ENCODE results near the gene TPRN. TPM values are rescaled to one million over a fixed set of nuclear protein-coding genes. Genes with fewer than 3 reads are reported as not detected.

Gene TPRN
- total RNA-seq, 1 experiment from 2014 or later: 24.9 TPM

DNA sequence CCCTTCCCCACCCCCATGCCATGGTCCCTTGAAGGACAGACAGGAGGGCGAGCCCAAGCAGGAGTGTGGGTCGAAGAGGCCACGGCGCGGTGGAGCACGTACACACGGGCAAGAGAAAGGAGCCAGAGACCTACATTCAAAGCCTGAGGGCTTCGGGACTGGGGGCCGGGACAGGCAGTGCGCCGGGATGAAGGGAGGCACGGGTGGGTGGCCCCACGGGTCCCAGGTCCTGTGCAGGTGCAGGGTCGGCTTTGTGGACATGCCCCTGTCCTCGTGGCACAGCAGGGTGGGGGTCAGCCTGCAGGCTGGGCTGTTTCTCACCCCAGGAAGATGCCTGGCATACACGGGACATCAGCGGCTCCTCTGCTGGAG is 40.5 kb downstream of the TPRN start (continued):
- TF ChIP-seq ATF3 (IDR thresholded peaks at IDR 0.05) (no peak), ELF1 (IDR thresholded peaks at IDR 0.05; ENCODE audit: borderline replicate concordance, low read depth) (no peak), SIN3A (IDR thresholded peaks at IDR 0.05; ENCODE audit: low read depth) (no peak), SP1 (IDR thresholded peaks at IDR 0.05; ENCODE audit: low read depth) (no peak), ZBTB33 (IDR thresholded peaks at IDR 0.05; ENCODE audit: extremely low read depth, insufficient replicate concordance, low read length) (no peak), CBX3 (IDR thresholded peaks at IDR 0.05; ENCODE audit: low read depth) (no peak), POLR2AphosphoS5 (IDR thresholded peaks at IDR 0.05; ENCODE audit: low read depth, low read length) (no peak), EZH2 (IDR thresholded peaks at IDR 0.05) (no peak), ZFX (IDR thresholded peaks at IDR 0.05) (no peak), JUND (IDR thresholded peaks at IDR 0.05) (no peak), CEBPB (IDR thresholded peaks at IDR 0.05; ENCODE audit: low read depth) (no peak)
- TF ChIP-seq, protein P1, sequence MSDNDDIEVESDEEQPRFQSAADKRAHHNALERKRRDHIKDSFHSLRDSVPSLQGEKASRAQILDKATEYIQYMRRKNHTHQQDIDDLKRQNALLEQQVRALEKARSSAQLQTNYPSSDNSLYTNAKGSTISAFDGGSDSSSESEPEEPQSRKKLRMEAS (IDR thresholded peaks at IDR 0.05): no peak

DNA sequence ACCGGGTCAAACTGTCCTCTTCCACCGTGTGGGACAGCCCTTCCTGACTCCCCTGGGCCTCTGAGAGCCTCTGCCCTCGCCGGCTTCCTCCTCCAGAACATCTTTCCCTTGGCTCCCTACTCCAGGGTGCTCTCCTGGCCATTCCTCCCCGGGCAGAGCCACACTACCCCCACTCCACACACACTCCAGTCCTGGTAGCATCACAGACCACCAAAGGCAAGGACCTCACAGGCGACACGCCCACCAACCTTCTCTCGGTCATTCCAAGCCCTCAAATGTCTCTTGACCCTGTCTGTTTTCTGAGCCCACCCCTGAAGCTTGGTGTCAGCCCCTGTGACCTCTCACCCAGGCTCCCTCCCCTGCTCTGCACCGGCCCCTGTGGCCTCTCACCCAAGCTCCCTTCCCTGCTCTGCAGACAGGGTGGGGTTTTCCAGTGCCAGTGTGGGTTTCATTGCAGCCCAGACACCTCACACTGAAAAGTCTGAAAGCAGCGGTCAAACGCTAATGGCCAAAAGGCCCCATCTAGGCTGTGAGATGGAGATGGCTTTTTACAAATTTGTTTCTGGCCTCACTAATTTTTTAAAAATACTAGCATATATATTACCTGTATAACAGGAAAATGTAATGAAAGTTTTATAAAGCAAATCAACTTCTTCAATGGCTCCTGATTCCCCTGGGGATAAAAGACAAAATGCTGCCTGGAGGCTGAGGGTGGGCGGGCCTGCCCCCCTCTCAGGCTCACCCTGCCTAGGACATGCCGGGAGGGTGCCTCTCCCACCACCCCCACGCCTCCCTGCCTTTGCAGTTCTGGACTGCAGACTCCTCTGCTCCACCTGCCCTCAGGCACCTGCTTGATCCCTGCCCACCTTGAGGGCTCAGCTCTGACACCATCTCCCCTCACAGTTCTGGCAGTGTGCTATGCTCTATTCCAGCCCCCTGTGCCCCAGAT is 41.2 kb downstream of the TPRN start:
- intact Hi-C loops (cut with micrococcal nuclease): no loop called here
- Histone ChIP-seq H3K9me3 (ENCODE audit: control insufficient read depth in 1 of 2, insufficient read depth in 1 of 2, low read depth in 1 of 2, low read length in 2 of 2) (no peaks in the 10 kb centered on the region), H3K4me2 (ENCODE audit: low read length) (no peak overlapping the region), H3K4me3 (replicated peaks in 1 of 2; ENCODE audit: low read depth in 1 of 2, low read length in 2 of 2) (no peak overlapping the region), H3K79me2 (ENCODE audit: insufficient read depth, low read length) (no peaks in the 10 kb centered on the region), H3K27me3 (ENCODE audit: insufficient read depth, low read length) (no peaks in the 10 kb centered on the region), H2AFZ (ENCODE audit: low read depth, low read length, poor library complexity, severe bottlenecking) (no peak overlapping the region), H4K20me1 (ENCODE audit: insufficient read depth) (no peaks in the 10 kb centered on the region), H3K9ac (ENCODE audit: low read length) (no peak overlapping the region), H3K36me3 (ENCODE audit: control insufficient read depth in 1 of 2, insufficient read depth in 2 of 2, low read length in 2 of 2) (no peaks in the 10 kb centered on the region), H3K4me1 (ENCODE audit: control insufficient read depth in 1 of 2, insufficient read depth in 2 of 2, low read length in 2 of 2) (peaks cover 7 to 53% of the 10 kb centered on the region in 2 experiments; a peak in 3 of 4 replicates), H3K9me2 (ENCODE audit: insufficient read depth) (no peaks in the 10 kb centered on the region), H3K27ac (ENCODE audit: low read depth, low read length) (no peak overlapping the region; the same call in 1 of the 2 replicates)
- ChIA-PET RAD21 (ENCODE audit: low non-redundant PET in 1 of 2, low total read pairs in 2 of 2, uncharacterized antibody in 2 of 2, unreplicated experiment in 2 of 2) (no interaction called here), CTCF (no interaction called here), POLR2A (no interaction called here)
- BruUV-seq (replicated peaks): no TSS peak
- DNase-seq (ENCODE audit: low read depth, low spot score): no peak
- ATAC-seq: no peak
- TF ChIP-seq RAD21 (IDR thresholded peaks at IDR 0.05; ENCODE audit: low read depth) (no peak), TCF7L2 (IDR thresholded peaks at IDR 0.05; ENCODE audit: borderline replicate concordance, extremely low read depth, insufficient read depth, insufficient read length) (no peak), EGR1 (IDR thresholded peaks at IDR 0.05; ENCODE audit: low read depth) (no peak), JUND (IDR thresholded peaks at IDR 0.05) (no peak)
- TF ChIP-seq, protein P1 (IDR thresholded peaks at IDR 0.05): no peak
